Activated CD4-positive, alpha-beta T cell treated with anti-CD3 and anti-CD28 coated beads, Interleukin-2, amount 10 ng/mL, durations not matched to agents 24 days and 14 days (primary cell): ENCODE measurements around the gene PITPNC1. TPM values are rescaled to one million over a fixed set of nuclear protein-coding genes. Genes with fewer than 3 reads are reported as not detected.

Experiments used
- DNase-seq: peaks from one replicate; pipeline ENCODE4 v3.0.0; 2022
- H3K27ac Mint-ChIP-seq: one replicate; pipeline ENCODE4 v1.8.0; 2022; ENCODE audit warnings: mild to moderate bottlenecking, mixed read lengths
- H3K27me3 Mint-ChIP-seq: one replicate; pipeline ENCODE4 v1.8.0; 2022; ENCODE audit warnings: mixed read lengths
- H3K36me3 Mint-ChIP-seq: one replicate; pipeline ENCODE4 v1.8.0; 2022; ENCODE audit warnings: low read depth, mild to moderate bottlenecking, mixed read lengths
- H3K4me1 Mint-ChIP-seq: one replicate; pipeline ENCODE4 v1.8.0; 2021; ENCODE audit warnings: mixed read lengths
- H3K4me3 Mint-ChIP-seq: one replicate; pipeline ENCODE4 v1.8.0; 2022; ENCODE audit warnings: mild to moderate bottlenecking, moderate library complexity, mixed read lengths
- H3K9me3 Mint-ChIP-seq: one replicate; pipeline ENCODE4 v1.8.0; 2021; ENCODE audit warnings: mixed read lengths
- intact Hi-C: fragments of 100-400 bp; cut with micrococcal nuclease; formaldehyde crosslinking; loops from one replicate; pipeline ENCODE4 v1.15.1; 2023
- total RNA-seq: library from RNA; stranded (reverse); gene quantifications from 2 replicates; pipeline ENCODE4 v1.2.3, GENCODE V29; 2022

The PITPNC1 gene
- total RNA-seq, 1 donor from 2014 or later, result 22.3 TPM

DNA sequence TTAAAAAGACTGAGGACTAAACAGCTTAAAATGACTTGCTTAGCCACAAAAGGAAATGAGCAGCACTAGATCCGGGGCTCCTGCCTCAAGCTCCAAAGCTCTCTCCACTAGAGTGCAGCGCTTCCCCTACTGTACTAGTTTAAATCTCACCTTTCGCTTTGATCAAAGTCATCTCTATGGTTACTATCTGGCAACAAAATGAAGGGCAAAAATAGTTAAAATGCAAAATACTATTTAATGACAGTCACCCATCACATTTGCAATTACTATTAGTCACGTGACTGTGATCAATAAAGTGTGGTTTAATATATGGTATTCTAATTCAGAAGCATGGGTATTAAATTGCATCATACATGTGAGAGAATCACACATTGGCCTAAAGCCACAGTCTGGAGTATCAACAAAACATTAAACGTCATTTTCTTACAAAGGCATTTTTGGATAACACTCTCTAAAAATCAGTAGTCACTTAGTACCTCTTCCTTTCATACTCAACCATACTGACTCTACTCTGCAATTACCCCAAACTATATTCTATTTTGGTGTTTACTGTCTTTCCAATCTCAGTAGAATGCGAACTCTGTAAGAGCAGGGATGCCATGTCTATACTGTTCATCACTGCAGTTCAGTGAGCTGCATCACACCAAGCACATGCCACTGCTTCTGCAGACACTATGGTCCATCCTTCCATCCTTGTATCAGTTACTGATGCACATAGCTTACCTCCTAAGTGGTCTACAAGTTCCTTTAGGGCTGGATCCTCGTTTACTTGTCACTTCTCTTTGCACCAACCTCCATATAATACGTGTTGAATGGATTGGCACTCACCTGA, 16.9 kb upstream of the PITPNC1 start:
- DNase-seq, result peak; percentile 85
- peak overlapping the region; percentile 56 for H3K27ac Mint-ChIP-seq
- no peaks in the 10 kb centered on the region for H3K27me3 Mint-ChIP-seq
- H3K4me3 Mint-ChIP-seq, result peak overlapping the region; percentile 48
- H3K36me3 Mint-ChIP-seq, result peaks cover 48% of the 10 kb centered on the region
- intact Hi-C loops, result no loop called here
- no peaks in the 10 kb centered on the region for H3K9me3 Mint-ChIP-seq
- H3K4me1 Mint-ChIP-seq, result peaks cover 47% of the 10 kb centered on the region

DNA sequence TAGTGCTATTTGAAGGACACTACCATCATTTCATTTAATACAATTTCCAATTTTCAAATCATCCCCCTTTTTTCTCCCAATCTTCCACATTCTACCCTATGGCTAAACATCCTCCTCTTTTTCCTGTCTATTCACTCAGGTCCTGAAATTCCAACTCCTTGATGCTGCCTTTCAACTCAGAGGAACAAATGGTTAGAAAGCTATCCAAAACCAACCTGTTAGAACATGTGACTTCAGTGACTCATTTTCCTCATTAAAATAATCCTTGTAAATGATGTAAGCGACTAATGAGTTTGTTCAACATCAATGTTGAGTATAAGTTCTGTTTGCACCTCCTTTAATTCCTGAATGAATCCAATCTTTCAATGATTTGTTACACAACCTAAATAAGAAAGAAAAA, 16.2 kb upstream of the PITPNC1 start:
- H3K27me3 Mint-ChIP-seq, result no peaks in the 10 kb centered on the region
- intact Hi-C loops, result no loop called here
- H3K36me3 Mint-ChIP-seq, result peaks cover 47% of the 10 kb centered on the region
- H3K4me1 Mint-ChIP-seq, result peaks cover 52% of the 10 kb centered on the region
- H3K27ac Mint-ChIP-seq, result peak overlapping the region; percentile 56
- no peak for DNase-seq
- peak overlapping the region; percentile 1 for H3K4me3 Mint-ChIP-seq
- no peaks in the 10 kb centered on the region for H3K9me3 Mint-ChIP-seq

GRCh38 chr17:67362173-67362572, 14.9 kb upstream of the PITPNC1 start:
- peaks cover 46% of the 10 kb centered on the region for H3K36me3 Mint-ChIP-seq
- peak overlapping the region; percentile 39 for H3K4me3 Mint-ChIP-seq

DNA sequence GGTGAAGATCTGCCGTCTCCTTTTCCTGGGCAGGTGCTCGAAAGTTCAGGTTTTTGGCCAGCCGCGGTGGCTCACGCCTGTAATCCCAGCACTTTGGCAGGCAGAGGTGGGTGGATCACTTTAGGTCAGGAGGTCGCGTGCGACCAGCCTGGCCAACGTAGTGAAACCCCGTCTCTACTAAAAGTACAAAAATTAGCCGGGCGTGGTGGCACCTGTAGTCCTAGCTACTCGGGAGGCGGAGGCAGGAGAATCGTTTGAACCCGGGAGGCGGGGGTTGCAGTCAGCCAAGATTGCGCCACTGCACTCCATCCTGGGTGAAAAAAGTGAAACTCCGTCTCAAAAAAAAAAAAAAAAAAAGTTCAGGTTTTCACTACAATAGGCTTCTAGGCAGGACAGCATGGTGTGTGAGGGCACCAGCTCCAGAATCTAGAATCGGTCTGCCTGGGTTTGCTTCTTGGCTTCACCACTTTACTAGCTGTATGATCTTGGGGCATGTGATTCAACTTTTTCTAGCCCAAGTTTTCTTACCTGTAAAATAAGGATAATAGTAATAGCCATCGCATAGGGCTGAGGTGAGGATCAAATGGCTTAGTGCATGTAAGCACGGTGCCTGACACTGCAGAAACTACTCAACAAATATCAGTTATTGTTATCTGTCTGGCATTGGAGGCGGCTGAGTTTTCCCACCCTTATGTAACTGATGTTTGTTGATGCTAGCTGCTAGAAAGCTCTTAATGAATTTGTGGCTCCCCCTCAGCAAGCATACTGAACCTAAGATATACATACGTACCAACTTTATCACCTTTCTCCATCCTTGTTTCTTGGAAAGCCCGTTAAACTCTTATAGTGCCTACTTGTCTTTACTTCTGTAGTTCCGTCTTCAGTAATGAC, 12.0 kb upstream of the PITPNC1 start:
- H3K9me3 Mint-ChIP-seq, result no peaks in the 10 kb centered on the region
- H3K27ac Mint-ChIP-seq, result peak overlapping the region; percentile 93
- peak overlapping the region; percentile 97 for H3K4me3 Mint-ChIP-seq
- H3K36me3 Mint-ChIP-seq, result peaks cover 36% of the 10 kb centered on the region
- H3K27me3 Mint-ChIP-seq, result no peaks in the 10 kb centered on the region
- peaks cover 52% of the 10 kb centered on the region for H3K4me1 Mint-ChIP-seq
- DNase-seq, result peak; percentile 57
- intact Hi-C loops, result loop anchor here (5.0 kb wide), 1 partner anchor 462 kb away; the partner anchor contains the start of gene BPTF

More at GRCh38 chr17:67362173-67362572, 14.9 kb upstream of the PITPNC1 start:
- peak; percentile 61 for DNase-seq
- intact Hi-C loops, result no loop called here
- Mint-ChIP-seq H3K27ac (peak overlapping the region; percentile 59), H3K4me1 (peaks cover 59% of the 10 kb centered on the region), H3K27me3 (no peaks in the 10 kb centered on the region), H3K9me3 (no peaks in the 10 kb centered on the region)

DNA sequence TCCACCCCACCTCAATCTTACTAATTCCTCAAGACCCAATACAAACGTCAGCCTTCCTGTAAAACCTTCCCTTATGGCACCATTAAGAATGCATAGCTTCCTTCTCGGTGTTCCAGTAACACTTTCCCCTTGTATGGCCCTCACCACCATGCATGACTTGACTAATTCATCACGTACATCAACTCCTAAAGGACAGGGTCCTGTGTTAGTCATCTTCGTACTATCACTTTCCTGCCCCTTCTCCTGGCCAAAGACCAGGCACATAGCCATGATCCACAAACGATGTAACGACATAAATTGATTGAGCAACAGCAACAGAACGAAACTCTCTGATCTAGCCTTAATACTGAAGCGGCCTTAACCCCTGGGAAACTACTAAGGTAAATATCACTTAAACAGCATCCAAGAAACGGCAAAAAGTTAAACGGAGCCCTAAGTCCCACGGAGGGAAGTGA, 11.3 kb upstream of the PITPNC1 start:
- no peaks in the 10 kb centered on the region for H3K9me3 Mint-ChIP-seq
- peak; percentile 76 for DNase-seq
- H3K4me1 Mint-ChIP-seq, result peaks cover 46% of the 10 kb centered on the region
- peak overlapping the region; percentile 93 for H3K27ac Mint-ChIP-seq
- H3K4me3 Mint-ChIP-seq, result peak overlapping the region; percentile 97
- H3K36me3 Mint-ChIP-seq, result peaks cover 32% of the 10 kb centered on the region
- no peaks in the 10 kb centered on the region for H3K27me3 Mint-ChIP-seq
- intact Hi-C loops, result loop anchor here (1.0 to 5.0 kb wide), 4 partner anchors 7 to 462 kb away; partner anchors contain the start of genes BPTF, NOL11 and PITPNC1

- intact Hi-C loops, result loop anchor here (1.0 to 5.0 kb wide), 4 partner anchors 8 to 461 kb away; partner anchors contain the start of genes BPTF, NOL11 and PITPNC1
- Mint-ChIP-seq H3K4me1 (peaks cover 41% of the 10 kb centered on the region), H3K36me3 (peaks cover 28% of the 10 kb centered on the region)
Measured at GRCh38 chr17:67366193-67367157, 10.6 kb upstream of the PITPNC1 start, which contains the start of gene PSMD12. Gene PSMD12 (minus strand): TSS chr17:67366577. CDS start chr17:67366519, 58 bp downstream.

DNA sequence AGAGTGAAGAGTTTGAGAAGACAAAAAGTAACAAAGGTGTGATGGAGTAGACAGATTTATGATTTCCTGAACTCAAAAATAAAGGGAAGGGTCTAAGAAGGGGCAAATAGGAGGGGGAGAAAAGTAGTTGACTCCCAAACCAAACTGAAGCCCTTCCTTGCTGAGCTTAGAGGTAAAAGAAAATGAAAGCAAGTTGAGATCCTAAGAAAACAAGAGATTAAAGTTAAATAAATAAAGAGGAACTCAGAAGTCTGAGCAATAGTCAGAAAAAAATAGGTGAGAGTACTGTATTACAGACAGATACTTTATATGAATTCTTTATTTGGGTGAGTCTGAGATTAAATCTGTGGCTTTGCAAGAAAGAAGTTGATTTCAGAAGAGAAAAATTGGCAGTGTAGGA, 7.4 kb upstream of the PITPNC1 start:
- peaks cover 26% of the 10 kb centered on the region for H3K4me1 Mint-ChIP-seq
- H3K27ac Mint-ChIP-seq, result peak overlapping the region; percentile 46
- peaks cover 10% of the 10 kb centered on the region for H3K36me3 Mint-ChIP-seq
- DNase-seq, result no peak
- H3K9me3 Mint-ChIP-seq, result no peaks in the 10 kb centered on the region
- no peak overlapping the region for H3K4me3 Mint-ChIP-seq
- no peaks in the 10 kb centered on the region for H3K27me3 Mint-ChIP-seq
- intact Hi-C loops, result loop anchor here (5.0 kb wide), 1 partner anchor 458 kb away; the partner anchor contains the start of gene BPTF

More at GRCh38 chr17:67366193-67367157, 10.6 kb upstream of the PITPNC1 start, which contains the start of gene PSMD12:
- DNase-seq, result peak; percentile 98
- peak within 1 kb of the TSS; percentile 93 for H3K27ac Mint-ChIP-seq
- peak within 1 kb of the TSS; percentile 97 for H3K4me3 Mint-ChIP-seq
- no peaks in the 10 kb centered on the region for H3K27me3 Mint-ChIP-seq
- no peaks in the 10 kb centered on the region for H3K9me3 Mint-ChIP-seq

DNA sequence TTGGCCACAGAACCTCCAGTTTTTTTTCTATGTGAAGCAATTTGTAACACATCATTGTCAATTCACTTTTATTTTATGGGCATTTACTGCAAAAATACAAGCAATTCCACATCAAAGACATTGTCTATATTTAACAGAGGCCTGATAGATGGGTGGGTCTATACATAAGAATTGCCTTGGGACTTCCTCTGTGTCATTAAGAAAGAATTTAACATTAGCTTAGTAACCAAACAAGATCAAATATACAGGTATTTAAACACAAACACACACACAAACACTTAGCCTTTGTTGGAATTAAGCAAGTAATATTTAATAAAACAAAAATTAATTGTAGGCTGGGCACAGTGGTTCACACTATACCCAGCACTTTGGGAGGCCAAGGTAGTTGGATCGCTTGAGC, 4.3 kb upstream of the PITPNC1 start:
- DNase-seq, result no peak
- no peaks in the 10 kb centered on the region for H3K9me3 Mint-ChIP-seq
- H3K4me3 Mint-ChIP-seq, result no peak overlapping the region
- peaks cover 21% of the 10 kb centered on the region for H3K4me1 Mint-ChIP-seq
- intact Hi-C loops, result no loop called here
- H3K36me3 Mint-ChIP-seq, result no peaks in the 10 kb centered on the region
- H3K27ac Mint-ChIP-seq, result no peak overlapping the region
- no peaks in the 10 kb centered on the region for H3K27me3 Mint-ChIP-seq

DNA sequence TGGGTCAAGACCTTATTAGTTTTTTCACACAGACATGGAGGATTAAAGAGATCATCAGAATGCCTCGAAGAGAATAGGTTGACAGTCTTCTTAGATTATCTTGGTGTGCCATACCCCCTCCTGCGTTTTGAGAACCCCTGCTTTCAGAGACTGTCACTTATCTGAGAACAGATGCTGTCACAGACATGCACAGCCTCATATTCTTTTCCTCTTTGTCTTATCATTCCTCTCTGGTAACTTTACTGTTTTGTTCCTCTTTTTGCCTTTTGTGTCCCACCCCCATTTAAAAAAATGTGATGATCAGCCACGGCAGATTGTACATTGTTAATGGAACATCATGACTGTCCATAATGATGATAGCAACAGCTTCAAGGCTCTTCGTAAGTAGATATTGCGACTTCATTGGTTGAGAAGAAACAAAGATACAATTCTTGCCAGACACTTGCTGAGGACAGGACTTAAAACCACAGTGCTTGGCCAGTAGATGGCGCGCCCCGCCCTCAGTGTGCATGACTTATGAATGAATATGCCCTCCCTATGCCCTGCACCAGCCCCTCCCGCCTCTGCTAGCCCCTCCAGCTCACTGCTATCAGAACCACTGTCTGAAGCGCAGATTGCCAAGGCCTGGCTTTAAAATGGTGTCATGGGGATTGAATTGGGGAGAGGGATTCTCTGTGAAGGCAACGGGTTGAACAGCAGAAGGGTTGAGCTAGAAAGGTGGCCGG, 2.6 kb upstream of the PITPNC1 start:
- peaks cover 6% of the 10 kb centered on the region for H3K36me3 Mint-ChIP-seq
- intact Hi-C loops, result loop anchor here (1.0 to 5.0 kb wide), 3 partner anchors 58 to 315 kb away; no protein-coding TSS in a partner anchor
- H3K27ac Mint-ChIP-seq, result peak overlapping the region; percentile 52
- H3K9me3 Mint-ChIP-seq, result no peaks in the 10 kb centered on the region
- peak overlapping the region; percentile 58 for H3K4me3 Mint-ChIP-seq
- H3K4me1 Mint-ChIP-seq, result peaks cover 26% of the 10 kb centered on the region
- peak; percentile 95 for DNase-seq
- H3K27me3 Mint-ChIP-seq, result no peaks in the 10 kb centered on the region

GRCh38 chr17:67375054-67375427, 2.0 kb upstream of the PITPNC1 start:
- H3K36me3 Mint-ChIP-seq, result peaks cover 8% of the 10 kb centered on the region
- no peaks in the 10 kb centered on the region for H3K27me3 Mint-ChIP-seq
- H3K4me1 Mint-ChIP-seq, result peaks cover 27% of the 10 kb centered on the region
- DNase-seq, result no peak
- H3K9me3 Mint-ChIP-seq, result no peaks in the 10 kb centered on the region
- intact Hi-C loops, result loop anchor here (1.0 to 5.0 kb wide), 2 partner anchors 57 to 228 kb away; no protein-coding TSS in a partner anchor
- H3K4me3 Mint-ChIP-seq, result peak overlapping the region; percentile 58
- H3K27ac Mint-ChIP-seq, result no peak overlapping the region

DNA sequence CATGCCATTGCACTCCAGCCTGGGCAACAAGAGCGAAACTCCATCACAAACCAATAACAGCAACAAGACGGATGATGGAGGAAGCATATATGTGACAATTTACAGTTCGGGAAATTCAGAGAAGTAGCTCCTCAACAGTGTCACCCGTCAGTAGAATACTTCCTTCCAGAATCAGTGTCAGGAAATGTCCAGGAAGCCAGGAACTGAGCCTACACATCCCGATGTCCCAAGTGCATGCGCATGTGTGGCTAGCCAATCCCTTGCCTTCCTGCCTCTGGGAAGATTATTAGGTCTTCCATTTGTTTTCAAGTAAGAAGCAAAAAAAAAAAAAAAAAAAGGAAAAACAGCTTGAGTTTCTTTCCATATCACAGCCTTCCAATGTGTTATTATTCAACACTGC, 1.4 kb upstream of the PITPNC1 start:
- Mint-ChIP-seq H3K4me1 (peaks cover 27% of the 10 kb centered on the region), H3K27ac (peak overlapping the region; percentile 11), H3K9me3 (no peaks in the 10 kb centered on the region), H3K36me3 (peaks cover 8% of the 10 kb centered on the region), H3K27me3 (no peaks in the 10 kb centered on the region), H3K4me3 (no peak overlapping the region)
- intact Hi-C loops, result loop anchor here (1.0 to 5.0 kb wide), 3 partner anchors 57 to 228 kb away; no protein-coding TSS in a partner anchor
- DNase-seq, result no peak

- peak overlapping the region; percentile 92 for H3K4me3 Mint-ChIP-seq
- peaks cover 27% of the 10 kb centered on the region for H3K4me1 Mint-ChIP-seq
- peaks cover 8% of the 10 kb centered on the region for H3K36me3 Mint-ChIP-seq
- intact Hi-C loops, result loop anchor here (2.0 to 5.0 kb wide), 2 partner anchors 56 to 64 kb away; no protein-coding TSS in a partner anchor
- no peaks in the 10 kb centered on the region for H3K9me3 Mint-ChIP-seq
- H3K27me3 Mint-ChIP-seq, result no peaks in the 10 kb centered on the region
- H3K27ac Mint-ChIP-seq, result peak overlapping the region; percentile 54
- no peak for DNase-seq
Measured at GRCh38 chr17:67376415-67376736, 705 bp upstream of the PITPNC1 start.
